CD4-positive, alpha-beta T cell treated with Interleukin-1 beta for 1 hour (primary cell): Measurements from ENCODE around the gene ACTC1.

Source experiments
- DNase-seq, 2 donors: peaks; one replicate each; pipeline ENCODE4 v3.0.0-alpha.2; 2020 to 2022

The ACTC1 gene

DNA sequence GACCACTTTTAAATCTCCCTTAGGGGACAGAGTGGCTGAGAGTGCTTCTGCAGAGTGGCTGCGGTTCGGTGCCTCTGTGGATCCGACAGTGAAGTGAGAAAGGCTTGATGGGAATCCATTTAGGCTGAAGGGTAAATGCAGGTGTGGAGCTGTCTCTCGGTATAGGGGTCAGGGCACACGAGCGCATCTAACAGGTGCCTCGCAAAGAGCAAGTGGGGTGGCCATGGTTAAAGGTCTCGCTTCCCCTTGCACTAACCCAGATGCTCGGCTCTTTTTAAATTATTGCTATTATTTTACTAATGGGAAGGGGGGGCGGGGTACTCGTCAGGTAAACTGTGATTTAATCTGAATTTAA, 40.0 kb downstream of the ACTC1 start:
- DNase-seq = no peak

DNA sequence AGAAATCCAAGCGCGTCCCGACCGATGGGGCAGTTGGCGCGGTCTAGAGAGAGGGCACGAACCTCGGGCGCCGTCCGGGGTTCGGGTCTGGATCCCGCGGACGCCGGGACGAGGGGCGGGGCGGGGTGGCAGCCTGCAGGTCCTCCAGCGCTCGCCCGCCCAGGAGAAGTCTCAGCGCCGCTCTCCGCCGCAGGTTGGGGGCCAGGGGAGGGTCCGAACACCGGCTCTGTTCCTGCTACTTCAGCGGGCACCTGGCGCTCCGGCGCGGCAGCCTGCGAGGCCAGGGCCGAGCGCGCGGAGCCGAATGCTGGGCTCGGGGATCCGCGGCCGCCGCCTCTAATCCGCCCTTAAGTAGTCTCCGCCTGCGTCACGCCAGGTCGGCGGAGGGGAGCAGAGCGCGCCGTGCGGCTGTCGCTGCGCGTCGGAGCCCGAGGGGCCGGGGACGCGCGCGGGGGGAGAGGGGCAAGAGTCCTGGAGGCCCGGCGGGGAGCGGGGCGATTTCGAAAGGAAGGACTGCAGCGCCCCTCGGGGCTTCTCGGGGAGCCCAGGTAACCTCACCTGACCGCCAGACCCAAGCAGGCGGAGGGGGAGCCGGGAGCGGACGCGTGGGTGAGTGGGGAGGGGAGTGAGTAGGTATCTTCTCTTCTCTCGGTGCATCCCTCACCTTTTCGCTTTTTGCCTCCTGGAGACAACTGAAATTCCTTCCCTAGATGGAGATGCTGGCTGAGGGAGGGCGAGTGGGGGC, 40.5 kb downstream of the ACTC1 start, which contains the start of gene GJD2:
TSS of gene GJD2 (minus strand) at position 325 of the 745 bp plus-strand sequence. CDS start 510 bp downstream, outside the sequence.
- DNase-seq = no peak

DNA sequence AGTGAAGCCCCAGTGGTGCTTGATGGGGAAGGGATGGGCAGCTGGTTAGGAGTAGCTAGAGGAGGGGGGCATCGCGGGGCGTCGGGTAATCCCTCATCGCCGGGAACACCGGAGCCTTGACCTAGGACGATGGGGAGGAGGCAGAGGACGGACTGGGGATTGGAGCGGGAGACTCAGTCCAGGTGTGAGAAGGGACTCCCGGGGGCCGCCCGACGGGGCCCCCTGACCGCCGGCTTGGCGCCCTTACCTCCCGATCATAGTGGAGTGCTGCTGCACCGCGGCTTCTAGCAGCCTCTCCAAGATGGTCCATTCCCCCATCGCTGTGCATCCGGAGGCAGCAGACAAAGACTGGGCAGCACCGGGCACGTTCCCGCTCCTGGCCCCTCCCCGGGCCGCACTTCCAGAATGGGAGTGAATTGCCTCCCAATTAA, 41.2 kb downstream of the ACTC1 start:
- DNase-seq = no peak

DNA sequence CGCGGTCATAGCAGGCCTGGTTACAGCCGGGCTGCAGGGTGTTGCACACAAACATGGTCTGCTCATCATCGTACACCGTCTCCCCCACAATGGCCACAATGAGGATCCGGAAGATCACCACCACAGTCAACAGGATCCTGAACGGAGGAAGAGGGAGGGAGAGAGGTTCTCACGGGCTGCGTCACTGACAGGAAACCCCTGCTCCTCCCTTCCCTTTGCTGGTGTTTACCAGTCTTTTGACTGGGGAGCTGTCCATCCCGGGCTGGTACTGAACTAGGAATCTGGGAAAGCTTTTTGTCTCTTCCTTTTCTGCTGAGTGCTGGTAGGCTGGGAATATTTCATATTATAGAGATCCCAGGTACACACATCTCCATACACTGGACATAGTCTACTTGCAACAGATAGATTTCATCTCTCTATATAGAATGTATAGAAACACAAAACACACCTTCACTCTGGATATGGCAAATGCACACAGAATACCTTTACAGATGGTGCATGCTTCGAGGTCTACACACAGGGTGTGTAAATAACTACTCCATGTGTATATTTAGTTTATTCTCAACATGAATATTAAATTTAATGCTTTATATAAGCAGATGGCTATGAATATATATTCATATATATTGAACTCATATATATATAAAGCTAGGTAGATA, 42.0 kb downstream of the ACTC1 start:
- DNase-seq = no peak

DNA sequence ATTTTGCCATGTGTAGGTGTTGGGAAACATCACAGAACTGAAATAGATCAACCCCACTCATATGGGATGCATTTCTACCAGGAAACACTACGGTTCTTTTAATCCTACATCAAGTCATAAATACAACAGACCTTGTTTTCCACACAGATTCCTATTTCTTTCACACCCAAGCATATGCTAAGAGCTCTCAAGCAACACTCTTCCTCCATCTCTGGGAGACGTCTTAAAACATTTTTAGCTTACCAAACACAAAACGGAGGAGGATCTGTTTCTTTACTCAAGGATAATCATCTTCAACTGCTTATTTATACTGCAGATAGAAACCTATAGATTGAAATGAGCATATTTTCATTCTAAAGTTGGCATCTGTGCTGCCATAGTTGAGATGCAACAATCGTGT, 45.7 kb downstream of the ACTC1 start:
- DNase-seq = no peak
